NCI-H82 treated with DMSO at 0.1 percent for 48 hours (cell line): ENCODE results near the gene DENND2A.

Experiments used
- DNase-seq: peaks from one replicate; lab custom pipeline; 2025; ENCODE audit not compliant: unreplicated experiment; lab: John Stamatoyannopoulos, UW

The DENND2A gene

GRCh38 chr7:140475747-140476333, 164.8 kb downstream of the DENND2A start:
- peak; percentile 22 for DNase-seq
